22Rv1 (cell line): ENCODE results near the gene ACOT2.
"Not testable (repeated sequence)": the region's sequence is repeated elsewhere in the genome, so short reads cannot be mapped to it uniquely, and the experiment has no call there.

Experiments
- H3K27ac ChIP-seq: fragments of 450-650 bp; 2 replicates; pipeline ENCODE4 v1.5.1; 2017
- ZFX ChIP-seq: fragments of 450-650 bp; IDR thresholded peaks from 2 replicates; pipeline ENCODE4 v1.6.1; 2017; ENCODE audit warnings: antibody characterized with exemption, borderline replicate concordance
- TF ChIP-seq, protein P1 (sequence below): fragments of 450-650 bp; IDR thresholded peaks from 2 replicates; pipeline ENCODE4 v1.5.1; 2017; ENCODE audit warnings: mild to moderate bottlenecking

The ACOT2 gene, protein sequence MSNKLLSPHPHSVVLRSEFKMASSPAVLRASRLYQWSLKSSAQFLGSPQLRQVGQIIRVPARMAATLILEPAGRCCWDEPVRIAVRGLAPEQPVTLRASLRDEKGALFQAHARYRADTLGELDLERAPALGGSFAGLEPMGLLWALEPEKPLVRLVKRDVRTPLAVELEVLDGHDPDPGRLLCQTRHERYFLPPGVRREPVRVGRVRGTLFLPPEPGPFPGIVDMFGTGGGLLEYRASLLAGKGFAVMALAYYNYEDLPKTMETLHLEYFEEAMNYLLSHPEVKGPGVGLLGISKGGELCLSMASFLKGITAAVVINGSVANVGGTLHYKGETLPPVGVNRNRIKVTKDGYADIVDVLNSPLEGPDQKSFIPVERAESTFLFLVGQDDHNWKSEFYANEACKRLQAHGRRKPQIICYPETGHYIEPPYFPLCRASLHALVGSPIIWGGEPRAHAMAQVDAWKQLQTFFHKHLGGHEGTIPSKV

DNA sequence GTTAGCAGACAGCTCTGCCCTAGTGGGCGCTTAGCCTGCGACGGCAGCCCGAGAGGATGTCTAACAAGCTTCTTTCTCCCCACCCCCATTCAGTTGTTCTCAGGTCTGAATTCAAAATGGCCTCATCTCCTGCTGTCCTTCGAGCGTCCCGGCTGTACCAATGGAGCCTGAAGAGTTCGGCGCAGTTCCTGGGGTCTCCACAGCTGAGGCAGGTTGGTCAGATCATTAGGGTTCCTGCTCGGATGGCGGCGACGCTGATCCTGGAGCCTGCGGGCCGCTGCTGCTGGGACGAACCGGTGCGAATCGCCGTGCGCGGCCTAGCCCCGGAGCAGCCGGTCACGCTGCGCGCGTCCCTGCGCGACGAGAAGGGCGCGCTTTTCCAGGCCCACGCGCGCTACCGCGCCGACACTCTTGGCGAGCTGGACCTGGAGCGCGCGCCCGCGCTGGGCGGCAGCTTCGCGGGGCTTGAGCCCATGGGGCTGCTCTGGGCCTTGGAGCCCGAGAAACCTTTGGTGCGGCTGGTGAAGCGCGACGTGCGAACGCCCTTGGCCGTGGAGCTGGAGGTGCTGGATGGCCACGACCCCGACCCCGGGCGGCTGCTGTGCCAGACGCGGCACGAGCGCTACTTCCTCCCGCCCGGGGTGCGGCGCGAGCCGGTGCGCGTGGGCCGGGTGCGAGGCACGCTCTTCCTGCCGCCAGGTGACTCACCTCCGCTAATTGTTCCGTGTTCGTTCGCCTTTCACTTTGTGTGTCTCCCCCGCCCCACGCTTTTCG is at the start of gene ACOT2:
Gene ACOT2 (plus strand): TSS at position 29 of the 774 bp plus-strand sequence. CDS start 28 bp downstream, at position 57.
- peak within 1 kb of the TSS; percentile 84 for H3K27ac ChIP-seq
- TF ChIP-seq, protein P1, sequence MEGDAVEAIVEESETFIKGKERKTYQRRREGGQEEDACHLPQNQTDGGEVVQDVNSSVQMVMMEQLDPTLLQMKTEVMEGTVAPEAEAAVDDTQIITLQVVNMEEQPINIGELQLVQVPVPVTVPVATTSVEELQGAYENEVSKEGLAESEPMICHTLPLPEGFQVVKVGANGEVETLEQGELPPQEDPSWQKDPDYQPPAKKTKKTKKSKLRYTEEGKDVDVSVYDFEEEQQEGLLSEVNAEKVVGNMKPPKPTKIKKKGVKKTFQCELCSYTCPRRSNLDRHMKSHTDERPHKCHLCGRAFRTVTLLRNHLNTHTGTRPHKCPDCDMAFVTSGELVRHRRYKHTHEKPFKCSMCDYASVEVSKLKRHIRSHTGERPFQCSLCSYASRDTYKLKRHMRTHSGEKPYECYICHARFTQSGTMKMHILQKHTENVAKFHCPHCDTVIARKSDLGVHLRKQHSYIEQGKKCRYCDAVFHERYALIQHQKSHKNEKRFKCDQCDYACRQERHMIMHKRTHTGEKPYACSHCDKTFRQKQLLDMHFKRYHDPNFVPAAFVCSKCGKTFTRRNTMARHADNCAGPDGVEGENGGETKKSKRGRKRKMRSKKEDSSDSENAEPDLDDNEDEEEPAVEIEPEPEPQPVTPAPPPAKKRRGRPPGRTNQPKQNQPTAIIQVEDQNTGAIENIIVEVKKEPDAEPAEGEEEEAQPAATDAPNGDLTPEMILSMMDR, result peak; percentile 1; the same call in 1 of the 2 replicates

GRCh38 chr14:73521229-73521628 is 47.8 kb upstream of the ACOT2 start:
- TF ChIP-seq, protein P1, result no peak
- TF ChIP-seq ZFX, result no peak
- no peak overlapping the region for H3K27ac ChIP-seq

- TF ChIP-seq, protein P1, result no peak
- TF ChIP-seq ZFX, result no peak
- H3K27ac ChIP-seq, result no peak overlapping the region
Observed at GRCh38 chr14:73524493-73524892, 44.5 kb upstream of the ACOT2 start.

DNA sequence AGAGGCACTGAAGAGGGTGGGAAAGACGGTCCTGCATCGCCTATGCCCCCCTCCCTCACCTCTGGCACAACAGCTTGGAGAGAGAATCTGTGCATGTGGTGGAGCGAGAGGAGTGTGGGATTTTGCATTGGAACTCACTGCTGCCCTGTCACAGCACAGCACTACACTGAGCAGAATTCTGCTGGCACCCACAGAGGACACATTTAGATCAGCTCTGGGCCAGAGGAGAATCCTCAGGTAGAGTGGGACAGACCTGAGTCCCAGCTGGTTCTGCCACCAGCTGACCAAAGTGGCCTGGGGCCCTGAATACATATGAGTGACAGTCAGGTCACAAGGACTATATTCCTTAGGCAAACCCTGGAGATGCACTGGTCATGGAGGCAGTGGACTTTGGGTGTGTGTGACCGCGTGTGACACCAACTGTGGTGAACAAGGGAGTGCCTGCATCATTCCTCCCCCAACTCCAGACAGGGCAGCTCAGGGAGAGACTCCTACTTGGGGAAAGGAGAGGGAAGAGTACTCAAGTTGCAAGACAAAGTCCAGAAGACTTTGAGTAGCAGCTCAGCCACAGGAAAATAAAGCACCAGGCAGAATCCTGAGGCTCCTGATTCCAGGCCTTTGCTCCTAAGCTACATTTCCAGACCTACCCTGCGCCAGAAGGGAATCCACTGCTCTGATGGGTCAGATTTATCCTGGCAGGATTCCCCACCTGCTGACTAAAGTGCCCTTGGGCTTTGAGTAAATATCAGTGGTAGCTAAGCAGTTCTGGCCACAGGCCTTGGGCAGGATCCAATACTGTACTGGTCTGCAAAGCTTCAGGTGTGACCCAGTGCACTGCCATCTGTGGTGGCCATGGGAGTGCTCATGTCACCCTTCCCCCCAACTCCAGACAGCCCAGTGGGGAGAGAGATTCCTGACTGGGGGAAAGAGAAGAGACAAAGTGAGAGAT is 42.7 kb upstream of the ACOT2 start:
- peak overlapping the region; percentile 44 for H3K27ac ChIP-seq
- TF ChIP-seq, protein P1, result no peak
- TF ChIP-seq ZFX, result no peak

DNA sequence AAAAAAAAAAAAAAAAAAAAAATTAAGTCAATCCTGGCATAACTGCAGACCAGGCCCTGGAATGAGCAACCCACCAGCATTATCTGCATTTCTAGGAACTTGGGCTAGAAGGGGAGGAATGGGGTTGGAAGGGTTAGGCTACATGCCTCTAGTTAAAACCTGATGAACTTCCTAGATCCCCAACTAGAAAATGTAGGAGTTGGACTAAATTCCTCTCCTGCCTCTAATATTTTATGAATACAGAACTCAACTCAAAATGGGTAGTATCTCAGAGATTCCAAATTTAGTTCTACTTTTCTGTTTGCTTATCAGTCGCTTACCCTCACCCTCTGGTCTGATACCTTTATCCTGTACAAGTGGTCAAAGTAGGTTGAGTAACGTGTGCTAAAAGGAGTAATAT is 39.7 kb upstream of the ACOT2 start:
- not testable (repeated sequence) for H3K27ac ChIP-seq

DNA sequence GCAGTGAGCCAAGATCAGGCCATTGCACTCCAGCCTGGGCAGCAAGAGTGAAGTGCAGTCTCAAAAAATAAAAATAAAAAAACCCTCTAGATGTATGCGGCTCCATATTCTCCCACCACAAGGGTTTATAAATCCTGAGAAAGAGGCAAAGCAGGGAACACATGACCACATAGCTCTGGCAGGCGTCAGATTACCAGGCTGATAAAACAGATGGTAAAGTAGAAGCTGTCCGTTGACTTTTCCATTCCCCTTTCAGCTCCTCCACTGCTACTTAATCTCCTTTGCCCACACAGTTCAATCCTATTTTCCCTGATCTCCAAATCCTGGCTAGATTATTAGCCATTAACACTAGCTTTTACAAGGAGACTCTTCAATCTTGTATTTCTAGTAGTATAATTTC is 37.0 kb upstream of the ACOT2 start:
- not testable (repeated sequence) for H3K27ac ChIP-seq

GRCh38 chr14:73537244-73538045 is 31.6 kb upstream of the ACOT2 start:
- H3K27ac ChIP-seq, result not testable (repeated sequence)

- H3K27ac ChIP-seq, result not testable (repeated sequence)
Observed at GRCh38 chr14:73539017-73539416, 30.0 kb upstream of the ACOT2 start.

DNA sequence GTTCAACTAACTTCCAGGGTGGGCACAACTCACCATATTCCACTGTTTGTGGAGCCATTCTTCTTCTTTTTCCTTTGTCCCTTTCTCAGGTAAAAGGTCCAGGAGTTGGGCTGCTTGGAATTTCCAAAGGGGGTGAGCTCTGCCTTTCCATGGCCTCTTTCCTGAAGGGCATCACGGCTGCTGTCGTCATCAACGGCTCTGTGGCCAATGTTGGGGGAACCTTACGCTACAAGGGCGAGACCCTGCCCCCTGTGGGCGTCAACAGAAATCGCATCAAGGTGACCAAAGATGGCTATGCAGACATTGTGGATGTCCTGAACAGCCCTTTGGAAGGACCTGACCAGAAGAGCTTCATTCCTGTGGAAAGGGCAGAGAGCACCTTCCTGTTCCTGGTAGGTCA is 26.1 kb upstream of the ACOT2 start:
- not testable (repeated sequence) for H3K27ac ChIP-seq

GRCh38 chr14:73545353-73545752 is 23.7 kb upstream of the ACOT2 start:
- not testable (repeated sequence) for H3K27ac ChIP-seq

GRCh38 chr14:73549097-73549496 is 19.9 kb upstream of the ACOT2 start:
- not testable (repeated sequence) for H3K27ac ChIP-seq

- not testable (repeated sequence) for H3K27ac ChIP-seq
Observed at GRCh38 chr14:73549889-73550524, 19.0 kb upstream of the ACOT2 start.
